ENCODE measurements around the gene PDE5A.

DNA sequence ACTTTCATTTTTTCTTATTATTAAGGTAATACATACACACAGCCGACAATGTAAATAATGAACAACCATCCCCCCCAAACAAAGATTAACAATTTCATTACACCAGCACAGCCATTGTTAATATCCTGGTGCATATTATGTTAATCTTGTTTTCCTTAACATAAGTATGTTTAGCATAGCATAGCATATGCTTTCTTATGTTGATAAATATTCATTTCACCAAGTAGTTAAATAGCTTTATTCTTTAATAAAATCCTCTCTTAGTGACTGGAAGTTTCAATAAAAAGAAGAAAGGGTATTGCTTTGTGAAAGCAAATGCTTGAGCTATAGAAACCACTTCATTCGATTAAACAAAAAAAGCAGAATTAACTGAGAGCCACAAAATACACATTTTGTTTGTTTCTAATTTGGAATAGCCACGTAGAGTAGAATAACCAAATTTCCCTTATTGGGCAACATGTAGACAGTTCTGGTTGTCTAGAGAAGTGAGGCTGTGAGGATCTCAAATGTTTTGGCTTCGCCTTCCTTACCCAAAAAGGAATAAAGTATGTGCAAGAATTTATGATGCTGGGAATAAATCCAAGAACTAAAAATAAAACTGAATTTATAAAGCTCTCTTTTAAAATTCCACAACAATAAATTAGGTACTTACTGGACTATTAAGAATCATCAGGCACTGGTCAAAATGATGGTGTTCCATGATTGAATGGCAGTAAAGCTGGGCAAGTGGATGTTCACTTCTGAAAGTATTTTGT lies 118.0 kb downstream of the PDE5A start:
- TF ChIP-seq CTCF (IDR thresholded peaks at IDR 0.05) (no peak), POLR2A (IDR thresholded peaks at IDR 0.05) (no peak)
